GM12865 (cell line): ENCODE measurements around the gene PC.

Source experiments
- DNase-seq: peaks from one replicate; pipeline ENCODE4 v3.0.0; 2010; ENCODE audit warnings: low read depth
- H3K4me3 ChIP-seq: 2 replicates; pipeline ENCODE4 v1.5.1; 2011; ENCODE audit warnings: mild to moderate bottlenecking, low read depth, low read length, control low read depth
- TF ChIP-seq, protein P1 (sequence below): IDR thresholded peaks from 2 replicates; pipeline ENCODE4 v1.5.1; 2011; ENCODE audit warnings: low read length, control low read depth, low read depth, inconsistent platforms; ENCODE audit not compliant: insufficient read depth; ENCODE audit errors: missing control alignments

PC gene

DNA sequence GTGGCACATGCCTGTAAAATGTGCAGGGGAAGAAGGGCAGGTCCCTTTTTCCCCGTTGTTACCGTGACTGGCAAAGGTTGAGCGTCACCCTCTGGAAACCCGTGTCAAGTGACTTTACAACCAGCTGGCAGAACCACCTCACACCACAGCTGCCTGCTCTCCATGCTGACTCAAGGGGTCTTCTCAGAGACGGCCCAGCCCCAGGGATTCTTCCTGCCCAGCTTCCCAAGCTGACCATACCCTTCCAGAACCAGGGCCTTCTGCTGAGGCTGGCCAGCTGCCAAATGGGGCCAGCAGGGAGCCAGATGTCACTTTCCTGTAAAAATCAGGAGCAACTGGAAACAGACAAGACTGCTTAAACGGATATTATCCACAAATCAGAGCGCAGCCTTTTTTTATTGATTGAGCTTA lies 6.3 kb downstream of the PC start:
- TF ChIP-seq, protein P1, sequence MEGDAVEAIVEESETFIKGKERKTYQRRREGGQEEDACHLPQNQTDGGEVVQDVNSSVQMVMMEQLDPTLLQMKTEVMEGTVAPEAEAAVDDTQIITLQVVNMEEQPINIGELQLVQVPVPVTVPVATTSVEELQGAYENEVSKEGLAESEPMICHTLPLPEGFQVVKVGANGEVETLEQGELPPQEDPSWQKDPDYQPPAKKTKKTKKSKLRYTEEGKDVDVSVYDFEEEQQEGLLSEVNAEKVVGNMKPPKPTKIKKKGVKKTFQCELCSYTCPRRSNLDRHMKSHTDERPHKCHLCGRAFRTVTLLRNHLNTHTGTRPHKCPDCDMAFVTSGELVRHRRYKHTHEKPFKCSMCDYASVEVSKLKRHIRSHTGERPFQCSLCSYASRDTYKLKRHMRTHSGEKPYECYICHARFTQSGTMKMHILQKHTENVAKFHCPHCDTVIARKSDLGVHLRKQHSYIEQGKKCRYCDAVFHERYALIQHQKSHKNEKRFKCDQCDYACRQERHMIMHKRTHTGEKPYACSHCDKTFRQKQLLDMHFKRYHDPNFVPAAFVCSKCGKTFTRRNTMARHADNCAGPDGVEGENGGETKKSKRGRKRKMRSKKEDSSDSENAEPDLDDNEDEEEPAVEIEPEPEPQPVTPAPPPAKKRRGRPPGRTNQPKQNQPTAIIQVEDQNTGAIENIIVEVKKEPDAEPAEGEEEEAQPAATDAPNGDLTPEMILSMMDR = no peak
- no peak overlapping the region for H3K4me3 ChIP-seq
- no peak for DNase-seq

DNA sequence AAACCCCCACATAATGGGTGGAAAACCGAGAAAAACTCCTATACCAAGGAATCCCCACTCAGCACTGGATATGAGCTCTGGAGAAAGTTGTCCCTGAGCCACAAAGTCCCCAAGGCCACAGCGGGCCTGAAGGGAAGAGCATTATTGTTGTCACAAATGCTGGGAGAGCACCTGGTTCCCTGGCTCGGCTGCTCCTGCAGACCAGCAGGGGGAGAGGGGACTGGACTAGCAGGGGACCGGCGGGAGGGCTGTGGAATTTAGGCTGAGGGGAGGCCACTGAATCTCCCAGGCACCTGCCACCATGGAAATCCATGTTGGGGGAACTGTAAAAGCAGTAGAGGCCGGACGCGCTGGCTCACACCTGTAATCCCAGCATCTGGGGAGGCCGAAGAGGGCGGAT lies 7.0 kb downstream of the PC start:
- H3K4me3 ChIP-seq = no peak overlapping the region
- no peak for DNase-seq
- TF ChIP-seq, protein P1 = no peak

DNA sequence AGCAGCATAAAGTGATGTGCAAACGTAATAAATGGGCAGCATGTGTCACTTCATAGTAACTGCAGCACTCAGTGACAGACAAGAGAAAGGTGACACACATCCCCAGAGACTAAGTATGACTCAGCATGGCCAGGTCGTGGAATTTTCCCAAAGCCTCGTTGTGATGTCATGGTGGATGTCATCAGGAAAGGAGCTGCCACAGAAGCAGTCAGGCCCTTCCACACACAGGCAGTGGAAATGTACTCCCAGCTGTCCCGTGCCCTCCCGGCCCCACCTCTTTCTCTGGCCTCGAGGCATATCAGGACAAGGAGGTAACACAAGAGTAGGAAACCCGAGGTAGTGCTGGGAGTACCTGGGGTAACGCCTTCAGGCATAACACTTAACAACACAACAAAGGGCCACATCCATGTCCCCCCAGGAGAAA lies 8.1 kb downstream of the PC start:
- DNase-seq = peak; percentile 13
- TF ChIP-seq, protein P1 = no peak
- no peak overlapping the region for H3K4me3 ChIP-seq

DNA sequence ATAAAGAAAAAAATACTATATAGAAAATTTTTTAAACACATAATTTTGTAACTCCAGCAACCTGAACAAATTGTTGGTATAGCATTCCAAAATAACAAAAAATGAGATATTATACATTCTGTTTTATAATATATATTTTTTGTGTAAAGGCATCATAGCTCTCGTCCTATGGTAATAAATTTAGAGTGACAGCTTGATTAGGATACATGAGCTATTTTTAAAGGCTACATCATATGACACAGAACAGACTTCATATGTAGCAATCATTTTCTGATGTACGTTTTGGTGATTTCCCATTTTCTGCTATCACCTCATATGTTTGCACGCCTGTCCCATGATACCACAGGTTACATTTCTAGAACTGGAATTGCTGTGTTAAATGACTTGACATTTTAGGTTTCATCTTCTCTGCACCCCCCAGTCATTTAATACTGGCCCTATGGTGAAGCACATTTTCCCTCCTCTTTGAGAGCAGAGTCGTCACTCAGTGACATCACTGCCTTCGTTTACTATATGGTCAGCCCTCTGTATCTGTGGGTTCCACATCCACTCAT lies 19.5 kb downstream of the PC start:
- no peak overlapping the region for H3K4me3 ChIP-seq
- DNase-seq = no peak

DNA sequence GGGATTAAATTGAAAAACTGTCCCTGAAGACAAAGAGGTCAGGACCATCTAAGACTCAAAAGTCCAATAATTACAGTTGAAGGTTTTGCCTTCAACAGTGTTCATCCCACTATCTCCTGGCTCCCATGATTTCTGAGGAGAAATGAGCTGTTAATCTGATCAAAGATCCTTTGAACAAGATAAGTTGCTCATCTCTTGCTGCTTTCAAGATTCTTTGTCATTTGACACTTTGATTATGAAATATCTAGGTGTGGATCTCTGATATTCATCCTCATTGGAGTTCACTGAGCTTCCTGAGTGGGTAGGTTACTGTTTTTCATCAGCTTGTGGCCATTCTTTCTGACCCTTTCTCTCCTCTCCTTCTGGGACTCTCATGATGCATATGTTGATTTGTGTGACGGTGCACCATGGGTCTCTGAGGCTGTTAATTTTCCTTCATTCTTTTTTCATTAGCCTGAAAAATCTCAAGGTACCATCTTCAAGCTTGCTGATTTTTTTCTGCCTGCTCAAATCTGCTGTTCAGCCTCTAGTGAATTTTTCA lies 20.9 kb downstream of the PC start:
- TF ChIP-seq, protein P1 = no peak
- H3K4me3 ChIP-seq = no peak overlapping the region
- DNase-seq = no peak

More for the DNA sequence above, 19.5 kb downstream of the PC start:
- TF ChIP-seq, protein P1 = no peak

DNA sequence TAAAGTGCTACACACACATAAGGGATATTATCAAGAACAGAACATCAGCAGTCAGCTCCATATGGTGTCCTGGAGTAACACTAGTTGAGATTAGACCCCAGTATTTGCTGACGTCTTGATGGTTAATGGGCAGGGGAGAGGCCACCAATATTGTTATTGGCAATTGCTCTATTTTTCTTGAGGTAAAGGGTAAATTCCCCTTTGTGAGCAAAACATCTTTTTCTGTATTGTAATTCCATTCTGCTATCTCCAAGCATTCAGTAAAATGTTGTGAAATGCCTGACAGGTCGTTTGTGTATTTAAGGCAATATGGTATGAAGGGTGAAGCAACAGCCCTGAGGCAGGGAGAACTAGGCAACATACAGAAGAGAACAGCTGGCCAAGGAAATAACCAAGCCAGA lies 21.9 kb downstream of the PC start:
- no peak overlapping the region for H3K4me3 ChIP-seq
- TF ChIP-seq, protein P1 = no peak
- DNase-seq = no peak

DNA sequence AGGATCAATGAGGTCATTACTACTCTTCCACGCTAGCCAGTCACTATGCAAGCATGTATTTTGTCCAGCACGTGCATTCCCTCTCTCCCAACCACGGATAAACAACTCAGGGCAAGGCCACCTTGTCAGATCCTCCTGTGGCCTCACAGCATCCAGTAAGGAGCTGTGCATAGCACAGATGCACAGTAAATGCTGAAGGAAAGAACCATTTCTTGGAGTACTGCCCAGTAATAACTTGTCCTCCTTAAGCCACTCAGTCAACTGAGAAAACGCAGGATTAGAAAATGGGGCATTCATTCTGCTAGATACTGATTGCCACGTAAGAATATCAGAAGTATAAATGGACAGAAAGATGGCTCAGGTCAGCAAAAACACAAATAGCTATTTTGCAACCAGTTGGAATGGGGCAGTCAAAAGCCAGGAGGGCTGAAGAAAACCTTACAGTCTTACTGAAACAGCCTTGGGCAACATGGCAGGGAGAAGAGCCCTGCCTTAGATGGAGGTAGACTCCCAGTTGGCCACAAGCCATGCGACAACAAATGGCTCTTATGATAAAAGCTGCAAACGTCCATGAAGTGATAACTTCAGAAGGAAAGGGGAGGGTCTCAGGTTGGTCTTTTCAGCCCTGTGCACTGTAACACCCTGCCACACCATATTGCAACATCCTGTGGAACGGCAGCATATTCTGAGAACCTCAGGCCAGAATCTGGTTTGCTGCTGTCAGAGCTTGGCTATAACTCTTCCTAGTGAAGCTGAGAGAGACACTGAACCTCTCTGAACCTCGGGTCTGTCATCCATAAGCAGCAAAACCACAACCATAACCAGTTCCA lies 23.0 kb downstream of the PC start:
- H3K4me3 ChIP-seq = no peak overlapping the region
- TF ChIP-seq, protein P1 = no peak
- DNase-seq = no peak
